ENCODE results near the gene MAP6.
A peak's percentile ranks its signal among the peaks of the same experiment; 100 is the strongest.

MAP6 gene

GRCh38 chr11:75578977-75579376 is 89.9 kb downstream of the MAP6 start:
- DNase-seq (ENCODE audit: low spot score): no peak
- no peak for TF ChIP-seq CTCF (IDR thresholded peaks at IDR 0.05; ENCODE audit: extremely low read depth, insufficient read depth, missing control alignments)
- in situ Hi-C loops (cut with MboI; ENCODE audit: low pct_unique_long_range_greater_than_20kb, low sequenced_read_pairs, unreplicated experiment): no loop called here

- DNase-seq (ENCODE audit: low spot score): peak; percentile 56
- TF ChIP-seq CTCF (IDR thresholded peaks at IDR 0.05; ENCODE audit: extremely low read depth, insufficient read depth, missing control alignments): peak; percentile 49
- in situ Hi-C loops (cut with MboI; ENCODE audit: low pct_unique_long_range_greater_than_20kb, low sequenced_read_pairs, unreplicated experiment): no loop called here
These were observed 91.6 kb downstream of the MAP6 start for GRCh38 chr11:75577207-75577606.

- TF ChIP-seq CTCF (IDR thresholded peaks at IDR 0.05; ENCODE audit: extremely low read depth, insufficient read depth, missing control alignments): no peak
- in situ Hi-C loops (cut with MboI; ENCODE audit: low pct_unique_long_range_greater_than_20kb, low sequenced_read_pairs, unreplicated experiment): no loop called here
- peak; percentile 59 for DNase-seq (ENCODE audit: low spot score)
These were observed 92.3 kb downstream of the MAP6 start for GRCh38 chr11:75576499-75576918.

- no peak for DNase-seq (ENCODE audit: low spot score)
- TF ChIP-seq CTCF (IDR thresholded peaks at IDR 0.05; ENCODE audit: extremely low read depth, insufficient read depth, missing control alignments): no peak
- in situ Hi-C loops (cut with MboI; ENCODE audit: low pct_unique_long_range_greater_than_20kb, low sequenced_read_pairs, unreplicated experiment): no loop called here
These were observed 92.8 kb downstream of the MAP6 start for GRCh38 chr11:75576017-75576416.

- TF ChIP-seq CTCF (IDR thresholded peaks at IDR 0.05; ENCODE audit: extremely low read depth, insufficient read depth, missing control alignments): no peak
- no peak for DNase-seq (ENCODE audit: low spot score)
- in situ Hi-C loops (cut with MboI; ENCODE audit: low pct_unique_long_range_greater_than_20kb, low sequenced_read_pairs, unreplicated experiment): no loop called here
These were observed 93.9 kb downstream of the MAP6 start for GRCh38 chr11:75574698-75575602.

GRCh38 chr11:75572744-75573143 is 96.1 kb downstream of the MAP6 start:
- TF ChIP-seq CTCF (IDR thresholded peaks at IDR 0.05; ENCODE audit: extremely low read depth, insufficient read depth, missing control alignments): no peak
- no peak for DNase-seq (ENCODE audit: low spot score)
- in situ Hi-C loops (cut with MboI; ENCODE audit: low pct_unique_long_range_greater_than_20kb, low sequenced_read_pairs, unreplicated experiment): no loop called here

All from GM13977 (cell line).